HCT116 (cell line): ENCODE data around the gene SPCS2. TPM values are rescaled to one million over a fixed set of nuclear protein-coding genes. Genes with fewer than 3 reads are reported as not detected.
"Not testable (repeated sequence)": the region's sequence is repeated elsewhere in the genome, so short reads cannot be mapped to it uniquely, and the experiment has no call there.

Source experiments
- ATAC-seq: fragments of 200-7000 bp; cut with Tn5 transposase; 2 replicates; pipeline ENCODE4 v1.9.1; 2020; ENCODE audit warnings: mild to moderate bottlenecking, moderate library complexity
- BruUV-seq: library from RNA; stranded (reverse); fragments of 400-500 nt; replicated peaks from 2 replicates; lab custom pipeline; 2021; lab: Mats Ljungman, UMichigan
- CTCF ChIA-PET: fragments of 300-600 bp; sonication (Branson Sonifier 250); formaldehyde crosslinking; loops from one replicate; lab custom pipeline; 2021; ENCODE audit warnings: antibody characterized with exemption; lab: Charles Lee
- POLR2A ChIA-PET: fragments of 300-600, 350-600 bp; sonication (Branson Sonifier 250); formaldehyde crosslinking; loops from one replicate; lab custom pipeline; 2021; ENCODE audit warnings: antibody characterized with exemption; lab: Charles Lee
- RAD21 ChIA-PET, 2 experiments: fragments of 300-600 bp; sonication (Branson Sonifier 250); formaldehyde crosslinking; loops; one replicate each; lab custom pipeline; 2023; ENCODE audit warnings: low total read pairs in 2 of 2; ENCODE audit not compliant: uncharacterized antibody in 2 of 2, unreplicated experiment in 2 of 2, low non-redundant PET in 1 of 2; lab: Charles Lee
- DNase-seq: peaks from one replicate; pipeline ENCODE4 v3.0.0-alpha.2; 2010; ENCODE audit warnings: low read depth, low spot score
- H2AFZ ChIP-seq: fragments of 200-600 bp; shearing (Covaris generic), sonication (generic); 2 replicates; pipeline ENCODE4 v1.6.1; 2017; ENCODE audit warnings: low read depth, mixed run types, mixed read lengths, antibody characterized with exemption, low read length; ENCODE audit not compliant: poor library complexity, severe bottlenecking
- H3K27ac ChIP-seq: 2 replicates; pipeline ENCODE4 v1.5.1; 2012; ENCODE audit warnings: low read depth, low read length
- H3K27me3 ChIP-seq: fragments of 200-600 bp; sonication (generic); 2 replicates; pipeline ENCODE4 v1.6.1; 2016; ENCODE audit warnings: mixed run types, low read length, mixed read lengths; ENCODE audit not compliant: insufficient read depth
- H3K36me3 ChIP-seq, 2 experiments: fragments of 200-500 bp in 1 of 2; fragments of 200-600 bp in 1 of 2; sonication (Bioruptor generic) in 1 of 2; sonication (generic) in 1 of 2; 2 replicates each; pipeline versions ENCODE4 v1.5.1 to v1.6.1; 2014 to 2016; ENCODE audit warnings: low read length in 2 of 2, inconsistent platforms in 1 of 2, mixed read lengths in 1 of 2, mixed run types in 1 of 2; ENCODE audit not compliant: insufficient read depth in 2 of 2, control insufficient read depth in 1 of 2
- H3K4me1 ChIP-seq, 2 experiments: fragments of 200-600 bp in 1 of 2; sonication (generic) in 1 of 2; 2 replicates each; pipeline versions ENCODE4 v1.5.1 to v1.6.1; 2012 to 2017; ENCODE audit warnings: low read length in 2 of 2, inconsistent platforms in 1 of 2, mild to moderate bottlenecking in 1 of 2, mixed read lengths in 1 of 2, mixed run types in 1 of 2, moderate library complexity in 1 of 2; ENCODE audit not compliant: insufficient read depth in 2 of 2, control insufficient read depth in 1 of 2
- H3K4me2 ChIP-seq: fragments of 200-600 bp; sonication (generic); 2 replicates; pipeline ENCODE4 v1.6.1; 2017; ENCODE audit warnings: mixed run types, low read length, mixed read lengths
- H3K4me3 ChIP-seq, 2 experiments: fragments of 200-600 bp in 1 of 2; sonication (generic) in 1 of 2; replicated peaks in 1 of 2; 2 replicates each; pipeline ENCODE4 v1.5.1; 2011 to 2016; ENCODE audit warnings: low read length in 2 of 2, control low read depth in 1 of 2, low read depth in 1 of 2, mild to moderate bottlenecking in 1 of 2, mixed read lengths in 1 of 2, mixed run types in 1 of 2
- H3K79me2 ChIP-seq: fragments of 200-600 bp; sonication (generic); 2 replicates; pipeline ENCODE4 v1.6.1; 2017; ENCODE audit warnings: mild to moderate bottlenecking, mixed run types, low read length, moderate library complexity, mixed read lengths; ENCODE audit not compliant: insufficient read depth
- H3K9ac ChIP-seq: fragments of 200-600 bp; sonication (generic); 2 replicates; pipeline ENCODE4 v1.6.1; 2016; ENCODE audit warnings: low read length, mixed read lengths
- H3K9me2 ChIP-seq: fragments of 200-600 bp; sonication (generic), shearing (Covaris generic); 2 replicates; pipeline ENCODE4 v1.6.1; 2017; ENCODE audit warnings: mixed run types, mild to moderate bottlenecking, moderate library complexity; ENCODE audit not compliant: insufficient read depth
- H3K9me3 ChIP-seq, 2 experiments: fragments of 200-500 bp in 1 of 2; fragments of 200-600 bp in 1 of 2; sonication (Bioruptor generic) in 1 of 2; sonication (generic) in 1 of 2; 2 replicates each; pipeline ENCODE4 v1.6.1; 2014 to 2017; ENCODE audit warnings: low read length in 2 of 2, mixed read lengths in 2 of 2, inconsistent platforms in 1 of 2, low read depth in 1 of 2, mild to moderate bottlenecking in 1 of 2, mixed run types in 1 of 2, moderate library complexity in 1 of 2; ENCODE audit not compliant: control insufficient read depth in 1 of 2, insufficient read depth in 1 of 2
- H4K20me1 ChIP-seq: fragments of 200-600 bp; sonication (generic), shearing (Covaris generic); 2 replicates; pipeline ENCODE4 v1.6.1; 2017; ENCODE audit warnings: mixed run types, mild to moderate bottlenecking, moderate library complexity; ENCODE audit not compliant: insufficient read depth
- MAX ChIP-seq: IDR thresholded peaks from 2 replicates; pipeline ENCODE4 v1.6.1; 2012
- RAD21 ChIP-seq: IDR thresholded peaks from 2 replicates; pipeline ENCODE4 v1.6.1; 2012; ENCODE audit warnings: low read depth, mild to moderate bottlenecking
- REST ChIP-seq: IDR thresholded peaks from 2 replicates; pipeline ENCODE4 v1.6.1; 2012; ENCODE audit warnings: low read depth
- SRF ChIP-seq: IDR thresholded peaks from 2 replicates; pipeline ENCODE4 v1.6.1; 2012; ENCODE audit warnings: low read depth
- ZBTB33 ChIP-seq: IDR thresholded peaks from 2 replicates; pipeline ENCODE4 v1.6.1; 2011; ENCODE audit warnings: mild to moderate bottlenecking, low read length, moderate library complexity; ENCODE audit not compliant: insufficient replicate concordance; ENCODE audit errors: extremely low read depth
- ZFX ChIP-seq: fragments of 450-650 bp; IDR thresholded peaks from 2 replicates; pipeline ENCODE4 v1.6.1; 2017
- intact Hi-C: fragments of 100-400 bp; cut with micrococcal nuclease; formaldehyde crosslinking; loops from 2 replicates; pipeline ENCODE4 v1.10.0; 2022
- total RNA-seq: library from RNA; stranded (reverse); gene quantifications from one replicate; pipeline ENCODE4 v1.2.1, GENCODE V29; 2021; ENCODE audit not compliant: unreplicated experiment

Gene SPCS2
- total RNA-seq, 1 experiment from 2014 or later: 133 TPM

DNA sequence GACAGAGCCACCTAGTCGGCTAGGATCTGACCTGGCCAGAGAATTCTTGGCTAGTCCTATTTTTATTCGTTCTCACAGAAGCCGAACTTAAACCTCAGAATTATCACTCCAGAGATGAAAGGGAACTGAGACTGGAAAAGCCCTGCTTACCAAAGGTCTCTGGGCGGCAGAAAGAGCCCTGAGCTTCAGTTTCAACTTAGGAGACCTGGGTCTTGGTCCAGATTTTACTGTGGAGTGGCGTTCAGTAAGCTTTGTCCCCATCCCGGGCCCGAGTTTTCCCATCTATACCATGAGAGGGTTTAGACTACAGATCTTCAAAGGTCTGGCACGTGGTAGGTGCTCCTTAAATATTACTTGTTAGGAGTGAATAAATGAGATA, 40.2 kb downstream of the SPCS2 start:
- Histone ChIP-seq H3K27me3 (no peaks in the 10 kb centered on the region), H3K4me2 (peak overlapping the region; percentile 87), H3K9ac (peak overlapping the region; percentile 87), H3K27ac (peak overlapping the region; percentile 70), H2AFZ (peak overlapping the region; percentile 77), H3K4me3 (peak overlapping the region; percentile 74 to 98), H3K36me3 (peaks cover 0 to 6% of the 10 kb centered on the region in 2 experiments; a peak in 3 of 4 replicates), H3K9me3 (no peaks in the 10 kb centered on the region), H4K20me1 (no peaks in the 10 kb centered on the region), H3K79me2 (peaks cover 21% of the 10 kb centered on the region), H3K4me1 (peaks cover 0 to 11% of the 10 kb centered on the region in 2 experiments; a peak in 1 of 4 replicates), H3K9me2 (no peaks in the 10 kb centered on the region)
- POLR2A ChIA-PET: interaction anchor here (0.9 to 1.9 kb wide), 3 partner anchors 36 to 48 kb away, joined by 3 to 5 read pairs (median 3); partner anchors contain the start of genes SPCS2 and XRRA1
- intact Hi-C loops: no loop called here
- DNase-seq: no peak
- TF ChIP-seq MAX (0 out of 2 replicates have a peak, but pooled peaks have one; percentile 41), REST (no peak), ZFX (no peak), ZBTB33 (no peak), SRF (no peak), RAD21 (no peak)
- TSS peak; percentile 67 for BruUV-seq
- CTCF ChIA-PET: interaction anchor here (1.1 kb wide), 3 partner anchors 34 to 151 kb away, joined by 3 to 5 read pairs (median 5); no protein-coding TSS in a partner anchor
- RAD21 ChIA-PET: interaction anchor here in 1 of 2 experiments (1.4 kb wide), 1 partner anchor 25 kb away, joined by 3 read pairs; no protein-coding TSS in a partner anchor
- no peak for ATAC-seq

GRCh38 chr11:74990150-74990549, 41.1 kb downstream of the SPCS2 start:
- DNase-seq, H2AFZ ChIP-seq, H4K20me1 ChIP-seq, RAD21 ChIA-PET, BruUV-seq, ATAC-seq, H3K9me3 ChIP-seq, POLR2A ChIA-PET, H3K27ac ChIP-seq, H3K9ac ChIP-seq, intact Hi-C loops, CTCF ChIA-PET, H3K27me3 ChIP-seq, H3K9me2 ChIP-seq: not testable (repeated sequence)
- Histone ChIP-seq H3K36me3 (peaks cover 8 to 15% of the 10 kb centered on the region in 2 experiments), H3K4me3 (peak overlapping the region in 1 of 2 experiments; percentile 98; a peak in 2 of 4 replicates), H3K4me1 (peaks cover 0 to 11% of the 10 kb centered on the region in 2 experiments; a peak in 1 of 4 replicates), H3K4me2 (peak overlapping the region; percentile 87), H3K79me2 (peaks cover 21% of the 10 kb centered on the region)
